Stomach (tissue), 4 donors: Measurements from ENCODE around the gene MTHFD2L.

ENCODE experiments used
- POLR2A ChIP-seq, 4 donors: fragments of 450-650 bp; IDR thresholded peaks; one replicate each; pipeline ENCODE4 v1.6.1; 2016; ENCODE audit warnings: antibody characterized with exemption in 4 of 4, control low read depth in 2 of 4, mild to moderate bottlenecking in 1 of 4, moderate library complexity in 1 of 4
- TF ChIP-seq, protein P1 (sequence below), 7 experiments: fragments of 450-650 bp in 4 of 7; fragments of 200-600 bp in 3 of 7; sonication (generic) in 3 of 7; IDR thresholded peaks; one replicate each; pipeline ENCODE4 v1.5.1; 2016 to 2019; ENCODE audit warnings: antibody characterized with exemption in 7 of 7, control low read depth in 2 of 7, mild to moderate bottlenecking in 1 of 7

DNA sequence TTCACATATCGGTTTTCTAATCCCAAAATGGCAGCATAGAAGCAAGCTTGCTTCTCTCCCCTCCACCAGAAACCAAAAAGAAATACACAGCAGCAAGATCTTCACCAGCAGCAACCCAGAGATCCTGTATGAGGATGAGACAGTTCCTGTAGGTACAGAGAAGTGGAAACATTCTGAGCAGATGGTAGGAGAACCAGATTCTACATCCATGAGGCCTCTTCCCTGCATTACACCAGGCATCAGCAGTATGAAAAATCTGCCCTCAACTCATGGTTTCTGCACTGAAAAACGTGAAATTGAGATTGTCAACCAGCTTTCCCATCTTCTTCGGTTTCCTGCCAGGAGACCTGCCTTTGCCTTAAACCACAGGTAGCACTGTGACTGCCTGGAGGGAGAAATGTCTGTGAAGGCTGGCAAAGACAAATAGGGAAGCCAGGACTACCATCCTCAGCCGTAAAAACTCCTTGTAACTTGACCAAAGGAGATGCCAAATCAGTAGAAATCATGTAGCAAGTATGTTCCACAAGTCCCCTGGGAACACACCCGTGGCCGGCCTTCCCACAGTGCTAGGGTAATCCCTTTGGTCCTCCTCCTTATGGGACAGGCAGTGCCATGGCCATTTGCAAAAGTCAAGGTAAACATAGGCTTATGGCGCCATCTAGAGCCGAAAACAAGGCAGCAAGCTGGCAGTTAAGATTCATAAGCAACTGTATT, 24.0 kb upstream of the MTHFD2L start:
- TF ChIP-seq, protein P1, sequence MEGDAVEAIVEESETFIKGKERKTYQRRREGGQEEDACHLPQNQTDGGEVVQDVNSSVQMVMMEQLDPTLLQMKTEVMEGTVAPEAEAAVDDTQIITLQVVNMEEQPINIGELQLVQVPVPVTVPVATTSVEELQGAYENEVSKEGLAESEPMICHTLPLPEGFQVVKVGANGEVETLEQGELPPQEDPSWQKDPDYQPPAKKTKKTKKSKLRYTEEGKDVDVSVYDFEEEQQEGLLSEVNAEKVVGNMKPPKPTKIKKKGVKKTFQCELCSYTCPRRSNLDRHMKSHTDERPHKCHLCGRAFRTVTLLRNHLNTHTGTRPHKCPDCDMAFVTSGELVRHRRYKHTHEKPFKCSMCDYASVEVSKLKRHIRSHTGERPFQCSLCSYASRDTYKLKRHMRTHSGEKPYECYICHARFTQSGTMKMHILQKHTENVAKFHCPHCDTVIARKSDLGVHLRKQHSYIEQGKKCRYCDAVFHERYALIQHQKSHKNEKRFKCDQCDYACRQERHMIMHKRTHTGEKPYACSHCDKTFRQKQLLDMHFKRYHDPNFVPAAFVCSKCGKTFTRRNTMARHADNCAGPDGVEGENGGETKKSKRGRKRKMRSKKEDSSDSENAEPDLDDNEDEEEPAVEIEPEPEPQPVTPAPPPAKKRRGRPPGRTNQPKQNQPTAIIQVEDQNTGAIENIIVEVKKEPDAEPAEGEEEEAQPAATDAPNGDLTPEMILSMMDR (IDR thresholded peaks at IDR 0.05) = peak in 5 of 7 experiments; percentile 49 to 81 (median 76)
- no peak for TF ChIP-seq POLR2A (IDR thresholded peaks at IDR 0.05)
